WTC11 (cell line): Measurements from ENCODE around the gene MAML2. TPM values are rescaled to one million over a fixed set of nuclear protein-coding genes. Genes with fewer than 3 reads are reported as not detected.
A peak's percentile ranks its signal among the peaks of the same experiment; 100 is the strongest.

Experiments used
- ATAC-seq: fragments of 200-7000 bp; cut with Tn5 transposase; 2 replicates; pipeline ENCODE4 v1.10.0; 2021; ENCODE audit warnings: mild to moderate bottlenecking, moderate library complexity
- CTCF ChIA-PET: fragments of 300-600 bp; sonication (Branson Sonifier 250); formaldehyde crosslinking; loops from one replicate; lab custom pipeline; 2021; ENCODE audit warnings: antibody characterized with exemption; lab: Charles Lee
- POLR2A ChIA-PET: fragments of 350-600 bp; sonication (Branson Sonifier 250); formaldehyde crosslinking; loops from one replicate; lab custom pipeline; 2021; ENCODE audit warnings: antibody characterized with exemption; lab: Charles Lee
- DNase-seq: peaks from one replicate; pipeline ENCODE4 v3.0.0; 2021; ENCODE audit warnings: low spot score
- H3K27ac Mint-ChIP-seq: 2 replicates; pipeline ENCODE4 v1.8.0; 2021; ENCODE audit warnings: mixed read lengths
- H3K27me3 Mint-ChIP-seq: 2 replicates; pipeline ENCODE4 v1.8.0; 2021; ENCODE audit warnings: low read depth, mild to moderate bottlenecking, moderate library complexity, mixed read lengths
- H3K36me3 Mint-ChIP-seq: 2 replicates; pipeline ENCODE4 v1.8.0; 2021; ENCODE audit warnings: mixed read lengths
- H3K4me1 Mint-ChIP-seq: 2 replicates; pipeline ENCODE4 v1.8.0; 2022; ENCODE audit warnings: mixed read lengths
- H3K4me3 Mint-ChIP-seq: 2 replicates; pipeline ENCODE4 v1.8.0; 2021; ENCODE audit warnings: mild to moderate bottlenecking, moderate library complexity, mixed read lengths
- H3K9me3 Mint-ChIP-seq: 2 replicates; pipeline ENCODE4 v1.8.0; 2021; ENCODE audit warnings: mixed read lengths
- ATF1 ChIP-seq: sonication (generic); formaldehyde crosslinking; IDR thresholded peaks from 2 replicates; pipeline ENCODE4 v1.8.1; 2023; ENCODE audit warnings: mild to moderate bottlenecking, moderate library complexity, missing genetic modification reagents
- ELF4 ChIP-seq: sonication (generic); formaldehyde crosslinking; IDR thresholded peaks from 2 replicates; pipeline ENCODE4 v1.8.1; 2022; ENCODE audit warnings: low read depth, mild to moderate bottlenecking, moderate library complexity, missing genetic modification reagents
- ETV6 ChIP-seq: sonication (generic); formaldehyde crosslinking; IDR thresholded peaks from 2 replicates; pipeline ENCODE4 v1.8.1; 2022; ENCODE audit warnings: mild to moderate bottlenecking, missing genetic modification reagents
- FOXJ3 ChIP-seq: sonication (generic); formaldehyde crosslinking; IDR thresholded peaks from 2 replicates; pipeline ENCODE4 v1.9.0; 2021; ENCODE audit warnings: missing genetic modification reagents, mild to moderate bottlenecking, borderline replicate concordance
- FOXP1 ChIP-seq: sonication (generic); formaldehyde crosslinking; IDR thresholded peaks from 2 replicates; pipeline ENCODE4 v1.8.0; 2022; ENCODE audit warnings: missing genetic modification reagents, mild to moderate bottlenecking, moderate library complexity, borderline replicate concordance
- GABPB1 ChIP-seq: sonication (generic); formaldehyde crosslinking; IDR thresholded peaks from 2 replicates; pipeline ENCODE4 v1.8.1; 2023; ENCODE audit warnings: mild to moderate bottlenecking, missing genetic modification reagents
- GRHL2 ChIP-seq: fragments of 250-450 bp; sonication (Bioruptor Pico); IDR thresholded peaks from 2 replicates; pipeline ENCODE4 v1.8.0; 2022; ENCODE audit warnings: mild to moderate bottlenecking, moderate library complexity; ENCODE audit not compliant: insufficient replicate concordance, severe bottlenecking
- HMGA2 ChIP-seq: fragments of 250-450 bp; sonication (Bioruptor Pico); IDR thresholded peaks from 2 replicates; pipeline ENCODE4 v1.4.0; 2021; ENCODE audit warnings: mild to moderate bottlenecking, moderate library complexity
- JAZF1 ChIP-seq: fragments of 250-450 bp; sonication (Bioruptor Pico); IDR thresholded peaks from 2 replicates; pipeline ENCODE4 v1.9.0; 2021; ENCODE audit warnings: moderate library complexity, mild to moderate bottlenecking, inconsistent platforms
- MYBL2 ChIP-seq: sonication (generic); formaldehyde crosslinking; IDR thresholded peaks from 2 replicates; pipeline ENCODE4 v1.8.1; 2023; ENCODE audit warnings: mild to moderate bottlenecking, moderate library complexity, missing genetic modification reagents
- NFE2L1 ChIP-seq: sonication (generic); formaldehyde crosslinking; IDR thresholded peaks from 2 replicates; pipeline ENCODE4 v1.8.1; 2023; ENCODE audit warnings: missing genetic modification reagents
- NR2C2 ChIP-seq: sonication (generic); formaldehyde crosslinking; IDR thresholded peaks from 2 replicates; pipeline ENCODE4 v1.8.0; 2022; ENCODE audit warnings: mild to moderate bottlenecking, missing genetic modification reagents
- OVOL2 ChIP-seq: fragments of 250-450 bp; sonication (Bioruptor Pico); IDR thresholded peaks from 2 replicates; pipeline ENCODE4 v1.9.0; 2021; ENCODE audit warnings: mild to moderate bottlenecking, borderline replicate concordance
- RORB ChIP-seq: fragments of 250-450 bp; sonication (Bioruptor Pico); IDR thresholded peaks from 2 replicates; pipeline ENCODE4 v1.9.0; 2021; ENCODE audit warnings: mild to moderate bottlenecking
- TP53 ChIP-seq: sonication (generic); formaldehyde crosslinking; IDR thresholded peaks from 2 replicates; pipeline ENCODE4 v1.8.1; 2023; ENCODE audit warnings: mild to moderate bottlenecking, missing genetic modification reagents
- ZNF263 ChIP-seq: sonication (generic); formaldehyde crosslinking; IDR thresholded peaks from 2 replicates; pipeline ENCODE4 v1.8.1; 2022; ENCODE audit warnings: low read depth, mild to moderate bottlenecking, moderate library complexity, missing genetic modification reagents
- ZNF396 ChIP-seq: fragments of 250-450 bp; sonication (Bioruptor Pico); IDR thresholded peaks from 2 replicates; pipeline ENCODE4 v1.8.0; 2021; ENCODE audit warnings: mild to moderate bottlenecking, moderate library complexity, borderline replicate concordance
- total RNA-seq: library from RNA; stranded (reverse); gene quantifications from 3 replicates; pipeline ENCODE4 v1.2.3, GENCODE V29; 2021
- TF ChIP-seq, protein P1 (sequence below): sonication (generic); formaldehyde crosslinking; IDR thresholded peaks from 2 replicates; pipeline ENCODE4 v1.8.0; 2022; ENCODE audit warnings: mild to moderate bottlenecking, missing genetic modification reagents
- TF ChIP-seq, protein P2 (sequence below): fragments of 250-450 bp; sonication (Bioruptor Pico); IDR thresholded peaks from 2 replicates; pipeline ENCODE4 v1.9.0; 2021; ENCODE audit warnings: mild to moderate bottlenecking
- TF ChIP-seq, protein P3 (sequence below): sonication (generic); formaldehyde crosslinking; IDR thresholded peaks from 2 replicates; pipeline ENCODE4 v1.8.0; 2022; ENCODE audit warnings: missing genetic modification reagents
- TF ChIP-seq, protein P4 (sequence below): sonication (generic); formaldehyde crosslinking; IDR thresholded peaks from 2 replicates; pipeline ENCODE4 v1.8.1; 2022; ENCODE audit warnings: low read depth, mild to moderate bottlenecking, moderate library complexity, missing genetic modification reagents, borderline replicate concordance

Gene MAML2
- total RNA-seq, 1 experiment from 2014 or later, result 8.1 TPM

DNA sequence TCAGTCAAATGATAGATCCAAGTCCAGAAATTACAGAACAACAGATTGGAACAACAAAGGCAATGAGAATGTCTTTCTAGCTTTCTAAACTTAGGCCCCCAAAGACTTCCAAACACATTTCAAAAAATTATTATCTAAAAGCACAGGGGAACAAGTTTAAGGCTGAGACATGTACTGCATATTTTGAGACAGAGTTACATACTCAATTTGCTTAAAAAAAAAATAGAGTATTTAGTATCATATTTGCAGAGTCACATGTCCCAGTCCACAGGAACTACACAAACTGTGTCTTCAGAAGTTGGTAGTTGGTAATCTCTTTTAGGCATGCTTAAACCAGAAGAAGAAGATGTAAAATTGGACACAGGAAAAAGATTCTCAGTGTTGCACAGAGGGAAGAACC is 127.2 kb downstream of the MAML2 start (continued):
- TF ChIP-seq ZNF396 (CRISPR knock-in tag) (no peak), FOXP1 (CRISPR knock-in tag) (no peak), GABPB1 (CRISPR knock-in tag) (no peak), ELF4 (CRISPR knock-in tag) (no peak), NR2C2 (CRISPR knock-in tag) (no peak), JAZF1 (CRISPR knock-in tag) (no peak), ATF1 (CRISPR knock-in tag) (no peak)
- TF ChIP-seq, protein P1, sequence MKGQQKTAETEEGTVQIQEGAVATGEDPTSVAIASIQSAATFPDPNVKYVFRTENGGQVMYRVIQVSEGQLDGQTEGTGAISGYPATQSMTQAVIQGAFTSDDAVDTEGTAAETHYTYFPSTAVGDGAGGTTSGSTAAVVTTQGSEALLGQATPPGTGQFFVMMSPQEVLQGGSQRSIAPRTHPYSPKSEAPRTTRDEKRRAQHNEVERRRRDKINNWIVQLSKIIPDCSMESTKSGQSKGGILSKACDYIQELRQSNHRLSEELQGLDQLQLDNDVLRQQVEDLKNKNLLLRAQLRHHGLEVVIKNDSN (CRISPR knock-in tag), result no peak
- TF ChIP-seq, protein P2, sequence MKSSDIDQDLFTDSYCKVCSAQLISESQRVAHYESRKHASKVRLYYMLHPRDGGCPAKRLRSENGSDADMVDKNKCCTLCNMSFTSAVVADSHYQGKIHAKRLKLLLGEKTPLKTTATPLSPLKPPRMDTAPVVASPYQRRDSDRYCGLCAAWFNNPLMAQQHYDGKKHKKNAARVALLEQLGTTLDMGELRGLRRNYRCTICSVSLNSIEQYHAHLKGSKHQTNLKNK (CRISPR knock-in tag), result no peak
- TF ChIP-seq, protein P3, sequence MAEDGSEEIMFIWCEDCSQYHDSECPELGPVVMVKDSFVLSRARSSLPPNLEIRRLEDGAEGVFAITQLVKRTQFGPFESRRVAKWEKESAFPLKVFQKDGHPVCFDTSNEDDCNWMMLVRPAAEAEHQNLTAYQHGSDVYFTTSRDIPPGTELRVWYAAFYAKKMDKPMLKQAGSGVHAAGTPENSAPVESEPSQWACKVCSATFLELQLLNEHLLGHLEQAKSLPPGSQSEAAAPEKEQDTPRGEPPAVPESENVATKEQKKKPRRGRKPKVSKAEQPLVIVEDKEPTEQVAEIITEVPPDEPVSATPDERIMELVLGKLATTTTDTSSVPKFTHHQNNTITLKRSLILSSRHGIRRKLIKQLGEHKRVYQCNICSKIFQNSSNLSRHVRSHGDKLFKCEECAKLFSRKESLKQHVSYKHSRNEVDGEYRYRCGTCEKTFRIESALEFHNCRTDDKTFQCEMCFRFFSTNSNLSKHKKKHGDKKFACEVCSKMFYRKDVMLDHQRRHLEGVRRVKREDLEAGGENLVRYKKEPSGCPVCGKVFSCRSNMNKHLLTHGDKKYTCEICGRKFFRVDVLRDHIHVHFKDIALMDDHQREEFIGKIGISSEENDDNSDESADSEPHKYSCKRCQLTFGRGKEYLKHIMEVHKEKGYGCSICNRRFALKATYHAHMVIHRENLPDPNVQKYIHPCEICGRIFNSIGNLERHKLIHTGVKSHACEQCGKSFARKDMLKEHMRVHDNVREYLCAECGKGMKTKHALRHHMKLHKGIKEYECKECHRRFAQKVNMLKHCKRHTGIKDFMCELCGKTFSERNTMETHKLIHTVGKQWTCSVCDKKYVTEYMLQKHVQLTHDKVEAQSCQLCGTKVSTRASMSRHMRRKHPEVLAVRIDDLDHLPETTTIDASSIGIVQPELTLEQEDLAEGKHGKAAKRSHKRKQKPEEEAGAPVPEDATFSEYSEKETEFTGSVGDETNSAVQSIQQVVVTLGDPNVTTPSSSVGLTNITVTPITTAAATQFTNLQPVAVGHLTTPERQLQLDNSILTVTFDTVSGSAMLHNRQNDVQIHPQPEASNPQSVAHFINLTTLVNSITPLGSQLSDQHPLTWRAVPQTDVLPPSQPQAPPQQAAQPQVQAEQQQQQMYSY, result no peak

DNA sequence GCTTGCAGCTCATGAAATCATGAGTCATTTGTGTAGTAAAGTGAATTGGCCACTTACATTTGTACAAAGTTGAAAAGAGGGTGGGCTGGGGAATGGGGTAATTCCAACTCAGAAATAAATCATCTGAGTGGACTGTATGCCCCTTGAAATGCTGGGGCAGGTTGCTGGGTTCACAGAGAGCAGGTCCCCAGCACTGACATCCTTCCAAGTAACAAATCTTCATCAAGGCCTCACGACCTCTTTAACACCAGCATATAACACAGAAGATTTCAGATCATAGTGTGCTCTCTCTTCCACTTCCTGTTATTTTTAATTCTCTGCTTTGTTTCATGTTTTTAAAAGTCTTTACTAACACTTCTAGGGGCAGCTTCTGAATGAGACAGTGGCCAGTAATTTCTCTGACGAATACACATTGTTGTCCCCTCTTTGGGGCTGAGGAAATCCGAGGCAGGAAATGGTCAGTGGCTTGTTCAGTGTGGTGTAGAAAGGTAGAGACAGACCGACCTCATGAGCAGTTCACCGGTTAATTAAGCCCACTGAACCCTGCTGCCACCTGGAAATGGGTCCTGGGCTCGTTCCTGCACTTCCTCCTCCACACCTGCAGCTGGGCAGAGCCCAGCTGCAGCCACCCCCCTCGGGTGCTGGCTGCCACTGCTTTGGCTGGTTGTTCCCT is 127.7 kb downstream of the MAML2 start:
- Mint-ChIP-seq H3K9me3 (no peaks in the 10 kb centered on the region), H3K4me1 (peaks cover 46% of the 10 kb centered on the region), H3K36me3 (no peaks in the 10 kb centered on the region), H3K4me3 (no peak overlapping the region), H3K27ac (0 out of 2 replicates have a peak overlapping the region, but pooled peaks have one; percentile 3), H3K27me3 (no peaks in the 10 kb centered on the region)
- ChIA-PET CTCF (interaction anchor here (0.9 kb wide), 1 partner anchor 128 kb away, joined by 3 read pairs; the partner anchor contains the start of gene MAML2), POLR2A (interaction anchor here (0.5 kb wide), 1 partner anchor 146 kb away, joined by 3 read pairs; no protein-coding TSS in a partner anchor)
- DNase-seq, result no peak
- no peak for TF ChIP-seq RORB
- TF ChIP-seq, protein P2 (CRISPR knock-in tag), result no peak
- no peak for TF ChIP-seq HMGA2
- no peak for TF ChIP-seq TP53 (CRISPR knock-in tag)
- no peak for TF ChIP-seq FOXJ3 (CRISPR knock-in tag)
- TF ChIP-seq MYBL2 (CRISPR knock-in tag), result no peak
- TF ChIP-seq OVOL2, result no peak
- no peak for TF ChIP-seq GRHL2
- TF ChIP-seq ZNF263 (CRISPR knock-in tag), result no peak
- ATAC-seq, result peak; percentile 61

DNA sequence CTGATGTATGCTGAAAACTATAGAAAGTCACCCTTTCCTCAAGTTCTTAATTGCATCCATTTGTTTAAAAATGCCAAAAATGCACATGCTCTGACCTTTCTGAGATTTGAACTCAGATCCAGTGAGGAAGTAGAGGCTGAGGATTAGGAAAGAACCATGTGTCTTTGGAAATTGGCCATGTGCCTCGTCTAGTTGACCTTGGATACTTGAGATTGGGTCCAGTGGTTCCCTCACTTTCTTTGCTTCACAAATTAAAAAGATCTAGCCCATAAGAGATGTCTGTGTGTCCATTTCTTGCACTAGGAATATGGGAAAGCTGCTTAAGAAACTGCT is 128.3 kb downstream of the MAML2 start:
- ChIA-PET CTCF (interaction anchor here (1.5 kb wide), 1 partner anchor 128 kb away, joined by 8 read pairs; the partner anchor contains the start of gene MAML2), POLR2A (interaction anchor here (0.5 kb wide), 1 partner anchor 146 kb away, joined by 3 read pairs; no protein-coding TSS in a partner anchor)
- H3K4me1 Mint-ChIP-seq, result peaks cover 43% of the 10 kb centered on the region
- no peak overlapping the region for H3K27ac Mint-ChIP-seq
- no peak for ATAC-seq
- H3K9me3 Mint-ChIP-seq, result no peaks in the 10 kb centered on the region
- no peak for TF ChIP-seq NFE2L1 (CRISPR knock-in tag)
- no peak for TF ChIP-seq ETV6 (CRISPR knock-in tag)
- TF ChIP-seq, protein P4, sequence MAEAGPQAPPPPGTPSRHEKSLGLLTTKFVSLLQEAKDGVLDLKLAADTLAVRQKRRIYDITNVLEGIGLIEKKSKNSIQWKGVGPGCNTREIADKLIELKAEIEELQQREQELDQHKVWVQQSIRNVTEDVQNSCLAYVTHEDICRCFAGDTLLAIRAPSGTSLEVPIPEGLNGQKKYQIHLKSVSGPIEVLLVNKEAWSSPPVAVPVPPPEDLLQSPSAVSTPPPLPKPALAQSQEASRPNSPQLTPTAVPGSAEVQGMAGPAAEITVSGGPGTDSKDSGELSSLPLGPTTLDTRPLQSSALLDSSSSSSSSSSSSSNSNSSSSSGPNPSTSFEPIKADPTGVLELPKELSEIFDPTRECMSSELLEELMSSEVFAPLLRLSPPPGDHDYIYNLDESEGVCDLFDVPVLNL (CRISPR knock-in tag), result no peak
- TF ChIP-seq, all 79 proteins: peak for 0
- no peak for DNase-seq
- no peaks in the 10 kb centered on the region for H3K36me3 Mint-ChIP-seq
- H3K27me3 Mint-ChIP-seq, result no peaks in the 10 kb centered on the region
- no peak overlapping the region for H3K4me3 Mint-ChIP-seq
